Panc1 (cell line): ENCODE measurements around the gene DGKD. TPM values are rescaled to one million over a fixed set of nuclear protein-coding genes. Genes with fewer than 3 reads are reported as not detected.

ENCODE experiments used
- ATAC-seq: fragments of 200-7000 bp; cut with Tn5 transposase; 2 replicates; pipeline ENCODE4 v1.9.1; 2020; ENCODE audit warnings: mild to moderate bottlenecking, moderate library complexity
- BruUV-seq: library from RNA; stranded (reverse); fragments of 400-500 nt; replicated peaks from 2 replicates; lab custom pipeline; 2021; lab: Mats Ljungman, UMichigan
- CTCF ChIA-PET: fragments of 300-600 bp; sonication (Branson Sonifier 250); formaldehyde crosslinking; loops from one replicate; lab custom pipeline; 2022; ENCODE audit warnings: antibody characterized with exemption; lab: Charles Lee
- POLR2A ChIA-PET: fragments of 300-600 bp; sonication (Branson Sonifier 250); formaldehyde crosslinking; loops from one replicate; lab custom pipeline; 2022; ENCODE audit warnings: antibody characterized with exemption; lab: Charles Lee
- DNase-seq: peaks from one replicate; pipeline ENCODE4 v3.0.0-alpha.2; 2010; ENCODE audit warnings: low read depth, low spot score
- H3K27ac ChIP-seq: 2 replicates; pipeline ENCODE4 v1.5.1; 2011; ENCODE audit warnings: mild to moderate bottlenecking, low read length, inconsistent platforms
- H3K27me3 ChIP-seq: fragments of 200-500 bp; sonication (Bioruptor generic); 2 replicates; pipeline ENCODE4 v1.6.0; 2014; ENCODE audit warnings: low read length, inconsistent platforms; ENCODE audit not compliant: control insufficient read depth, insufficient read depth
- H3K36me3 ChIP-seq: fragments of 200-500 bp; sonication (Bioruptor generic); 2 replicates; pipeline ENCODE4 v1.5.1; 2014; ENCODE audit warnings: inconsistent platforms, mild to moderate bottlenecking, low read length, moderate library complexity; ENCODE audit not compliant: control insufficient read depth, insufficient read depth
- H3K4me1 ChIP-seq: 2 replicates; pipeline ENCODE4 v1.5.1; 2011; ENCODE audit warnings: inconsistent platforms, mild to moderate bottlenecking, low read length, moderate library complexity; ENCODE audit not compliant: control insufficient read depth, insufficient read depth
- H3K4me3 ChIP-seq, 2 experiments: 2 replicates each; pipeline ENCODE4 v1.5.1; 2011 to 2012; ENCODE audit warnings: low read depth in 2 of 2, low read length in 2 of 2, mild to moderate bottlenecking in 2 of 2, inconsistent platforms in 1 of 2, moderate library complexity in 1 of 2
- H3K9me3 ChIP-seq: fragments of 200-500 bp; sonication (Bioruptor generic); 2 replicates; pipeline ENCODE4 v1.5.1; 2014; ENCODE audit warnings: low read depth, mild to moderate bottlenecking, inconsistent platforms, low read length, moderate library complexity; ENCODE audit not compliant: control insufficient read depth, insufficient read depth
- POLR2AphosphoS5 ChIP-seq: IDR thresholded peaks from 2 replicates; pipeline ENCODE4 v1.6.1; 2012; ENCODE audit warnings: mild to moderate bottlenecking, low read depth, low read length, moderate library complexity
- SIN3A ChIP-seq: IDR thresholded peaks from 2 replicates; pipeline ENCODE4 v1.6.1; 2012; ENCODE audit warnings: low read depth, mild to moderate bottlenecking, low read length, moderate library complexity, borderline replicate concordance; ENCODE audit not compliant: insufficient read depth
- TCF7L2 ChIP-seq: IDR thresholded peaks from 2 replicates; pipeline ENCODE4 v1.6.1; 2011; ENCODE audit warnings: mild to moderate bottlenecking, low read depth, low read length, inconsistent platforms
- in situ Hi-C: cut with HindIII; loops from 2 replicates; pipeline ENCODE4 v1.10.0; 2016; ENCODE audit warnings: low sequenced_read_pairs, low pct_unique_long_range_greater_than_20kb
- intact Hi-C: fragments of 100-400 bp; cut with micrococcal nuclease; formaldehyde crosslinking; loops from one replicate; pipeline ENCODE4 v1.10.0; 2022; ENCODE audit not compliant: unreplicated experiment
- total RNA-seq: library from RNA; stranded (reverse); gene quantifications from one replicate; pipeline ENCODE4 v1.2.1, GENCODE V29; 2021; ENCODE audit not compliant: unreplicated experiment
- TF ChIP-seq, protein P1 (sequence below), 2 experiments: IDR thresholded peaks; 2 replicates each; pipeline ENCODE4 v1.6.1; 2011 to 2012; ENCODE audit warnings: low read depth in 2 of 2, control low read depth in 1 of 2, low read length in 1 of 2, mild to moderate bottlenecking in 1 of 2, moderate library complexity in 1 of 2; ENCODE audit not compliant: insufficient read depth in 1 of 2
- TF ChIP-seq, protein P2 (sequence below): fragments of 450-650 bp; IDR thresholded peaks from 2 replicates; pipeline ENCODE4 v1.5.1; 2017; ENCODE audit warnings: mild to moderate bottlenecking

The DGKD gene
- total RNA-seq, 1 experiment from 2014 or later = 89.0 TPM

DNA sequence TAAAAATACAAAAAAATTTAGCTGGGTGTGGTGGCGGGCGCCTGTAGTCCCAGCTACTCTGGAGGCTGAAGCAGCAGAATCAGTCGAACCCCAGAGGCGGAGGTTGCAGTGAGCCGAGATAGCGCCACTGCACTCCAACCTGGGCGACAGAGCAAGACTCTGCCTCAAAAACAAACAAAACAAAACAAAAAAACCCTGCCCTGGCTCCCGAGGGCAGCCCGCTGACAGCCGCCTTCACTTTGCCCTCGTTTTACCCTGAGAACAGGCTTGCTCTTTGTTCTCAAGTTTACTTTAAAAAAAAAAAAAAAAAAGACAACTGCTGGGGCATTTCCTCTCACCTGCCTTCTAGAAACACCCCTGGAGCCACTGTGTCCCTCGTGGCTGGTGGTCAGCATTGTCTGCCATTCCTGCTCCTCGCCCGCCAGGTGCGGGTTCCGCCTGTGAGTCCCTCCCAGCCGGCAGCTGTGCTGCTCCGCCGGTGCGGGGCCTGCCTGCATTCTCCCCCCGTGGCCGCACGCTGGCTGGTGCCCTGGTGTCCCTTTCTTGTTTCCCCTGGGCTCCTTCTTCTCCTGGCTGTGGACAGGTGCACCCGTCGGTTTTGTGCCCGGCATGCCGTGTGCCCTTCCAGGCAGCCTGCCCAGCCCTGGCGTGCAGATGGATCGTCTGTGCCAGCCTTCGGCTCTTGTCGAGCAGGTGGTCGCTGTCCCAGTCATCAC, 106.6 kb downstream of the DGKD start:
- CTCF ChIA-PET = no interaction called here

DNA sequence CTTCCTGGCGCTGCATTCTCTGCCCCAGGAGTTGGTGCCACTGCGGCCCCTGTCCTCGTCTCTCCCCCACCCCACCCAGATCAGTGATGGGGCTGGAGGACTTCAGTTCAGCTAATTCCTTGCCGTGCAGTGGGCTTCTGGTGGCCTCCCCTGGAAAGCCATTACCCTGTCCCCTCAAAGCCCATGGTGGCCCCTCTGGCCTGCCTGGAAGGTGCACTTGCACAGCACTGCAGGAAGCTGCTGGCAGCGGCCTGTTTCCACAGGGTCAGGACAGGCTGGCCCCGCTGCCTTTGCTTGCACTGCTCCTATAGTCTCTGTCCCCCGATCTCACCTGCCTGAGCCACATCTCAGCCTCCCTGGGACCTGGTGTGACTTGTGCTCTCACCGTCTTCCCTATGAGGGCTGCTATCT, 107.2 kb downstream of the DGKD start:
- H3K27ac ChIP-seq = no peak overlapping the region
- no TSS peak for BruUV-seq
- intact Hi-C loops (no loop called here), in situ Hi-C loops (no loop called here)
- H3K9me3 ChIP-seq = no peaks in the 10 kb centered on the region
- no peaks in the 10 kb centered on the region for H3K27me3 ChIP-seq
- TF ChIP-seq SIN3A (no peak), POLR2AphosphoS5 (no peak), TCF7L2 (no peak)
- TF ChIP-seq, protein P1, sequence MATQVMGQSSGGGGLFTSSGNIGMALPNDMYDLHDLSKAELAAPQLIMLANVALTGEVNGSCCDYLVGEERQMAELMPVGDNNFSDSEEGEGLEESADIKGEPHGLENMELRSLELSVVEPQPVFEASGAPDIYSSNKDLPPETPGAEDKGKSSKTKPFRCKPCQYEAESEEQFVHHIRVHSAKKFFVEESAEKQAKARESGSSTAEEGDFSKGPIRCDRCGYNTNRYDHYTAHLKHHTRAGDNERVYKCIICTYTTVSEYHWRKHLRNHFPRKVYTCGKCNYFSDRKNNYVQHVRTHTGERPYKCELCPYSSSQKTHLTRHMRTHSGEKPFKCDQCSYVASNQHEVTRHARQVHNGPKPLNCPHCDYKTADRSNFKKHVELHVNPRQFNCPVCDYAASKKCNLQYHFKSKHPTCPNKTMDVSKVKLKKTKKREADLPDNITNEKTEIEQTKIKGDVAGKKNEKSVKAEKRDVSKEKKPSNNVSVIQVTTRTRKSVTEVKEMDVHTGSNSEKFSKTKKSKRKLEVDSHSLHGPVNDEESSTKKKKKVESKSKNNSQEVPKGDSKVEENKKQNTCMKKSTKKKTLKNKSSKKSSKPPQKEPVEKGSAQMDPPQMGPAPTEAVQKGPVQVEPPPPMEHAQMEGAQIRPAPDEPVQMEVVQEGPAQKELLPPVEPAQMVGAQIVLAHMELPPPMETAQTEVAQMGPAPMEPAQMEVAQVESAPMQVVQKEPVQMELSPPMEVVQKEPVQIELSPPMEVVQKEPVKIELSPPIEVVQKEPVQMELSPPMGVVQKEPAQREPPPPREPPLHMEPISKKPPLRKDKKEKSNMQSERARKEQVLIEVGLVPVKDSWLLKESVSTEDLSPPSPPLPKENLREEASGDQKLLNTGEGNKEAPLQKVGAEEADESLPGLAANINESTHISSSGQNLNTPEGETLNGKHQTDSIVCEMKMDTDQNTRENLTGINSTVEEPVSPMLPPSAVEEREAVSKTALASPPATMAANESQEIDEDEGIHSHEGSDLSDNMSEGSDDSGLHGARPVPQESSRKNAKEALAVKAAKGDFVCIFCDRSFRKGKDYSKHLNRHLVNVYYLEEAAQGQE (IDR thresholded peaks at IDR 0.05; ENCODE audit: insufficient read depth in 1 of 2, low read depth in 2 of 2, low read length in 1 of 2) = no peak
- TF ChIP-seq, protein P2, sequence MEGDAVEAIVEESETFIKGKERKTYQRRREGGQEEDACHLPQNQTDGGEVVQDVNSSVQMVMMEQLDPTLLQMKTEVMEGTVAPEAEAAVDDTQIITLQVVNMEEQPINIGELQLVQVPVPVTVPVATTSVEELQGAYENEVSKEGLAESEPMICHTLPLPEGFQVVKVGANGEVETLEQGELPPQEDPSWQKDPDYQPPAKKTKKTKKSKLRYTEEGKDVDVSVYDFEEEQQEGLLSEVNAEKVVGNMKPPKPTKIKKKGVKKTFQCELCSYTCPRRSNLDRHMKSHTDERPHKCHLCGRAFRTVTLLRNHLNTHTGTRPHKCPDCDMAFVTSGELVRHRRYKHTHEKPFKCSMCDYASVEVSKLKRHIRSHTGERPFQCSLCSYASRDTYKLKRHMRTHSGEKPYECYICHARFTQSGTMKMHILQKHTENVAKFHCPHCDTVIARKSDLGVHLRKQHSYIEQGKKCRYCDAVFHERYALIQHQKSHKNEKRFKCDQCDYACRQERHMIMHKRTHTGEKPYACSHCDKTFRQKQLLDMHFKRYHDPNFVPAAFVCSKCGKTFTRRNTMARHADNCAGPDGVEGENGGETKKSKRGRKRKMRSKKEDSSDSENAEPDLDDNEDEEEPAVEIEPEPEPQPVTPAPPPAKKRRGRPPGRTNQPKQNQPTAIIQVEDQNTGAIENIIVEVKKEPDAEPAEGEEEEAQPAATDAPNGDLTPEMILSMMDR = no peak
- DNase-seq (no peak), ATAC-seq (no peak)
- H3K4me3 ChIP-seq = no peak overlapping the region
- POLR2A ChIA-PET = no interaction called here
- H3K36me3 ChIP-seq = peaks cover 26% of the 10 kb centered on the region
- CTCF ChIA-PET = interaction anchor here (0.6 kb wide), 1 partner anchor 371 kb away, joined by 3 read pairs; no protein-coding TSS in a partner anchor
- no peaks in the 10 kb centered on the region for H3K4me1 ChIP-seq

More for the DNA sequence above, 106.6 kb downstream of the DGKD start:
- Histone ChIP-seq H3K27me3 (no peaks in the 10 kb centered on the region), H3K9me3 (no peaks in the 10 kb centered on the region), H3K4me1 (no peaks in the 10 kb centered on the region), H3K4me3 (no peak overlapping the region), H3K27ac (no peak overlapping the region), H3K36me3 (peaks cover 21% of the 10 kb centered on the region)
- DNase-seq (no peak), ATAC-seq (no peak)
- in situ Hi-C loops = no loop called here
- TF ChIP-seq, protein P2 = no peak
- TF ChIP-seq POLR2AphosphoS5 = no peak
- no peak for TF ChIP-seq TCF7L2
- no peak for TF ChIP-seq SIN3A
- POLR2A ChIA-PET = no interaction called here
- no TSS peak for BruUV-seq
- intact Hi-C loops = no loop called here
